ENCODE results near the gene SLC35B2.
A peak's percentile ranks its signal among the peaks of the same experiment; 100 is the strongest.

SLC35B2 gene

DNA sequence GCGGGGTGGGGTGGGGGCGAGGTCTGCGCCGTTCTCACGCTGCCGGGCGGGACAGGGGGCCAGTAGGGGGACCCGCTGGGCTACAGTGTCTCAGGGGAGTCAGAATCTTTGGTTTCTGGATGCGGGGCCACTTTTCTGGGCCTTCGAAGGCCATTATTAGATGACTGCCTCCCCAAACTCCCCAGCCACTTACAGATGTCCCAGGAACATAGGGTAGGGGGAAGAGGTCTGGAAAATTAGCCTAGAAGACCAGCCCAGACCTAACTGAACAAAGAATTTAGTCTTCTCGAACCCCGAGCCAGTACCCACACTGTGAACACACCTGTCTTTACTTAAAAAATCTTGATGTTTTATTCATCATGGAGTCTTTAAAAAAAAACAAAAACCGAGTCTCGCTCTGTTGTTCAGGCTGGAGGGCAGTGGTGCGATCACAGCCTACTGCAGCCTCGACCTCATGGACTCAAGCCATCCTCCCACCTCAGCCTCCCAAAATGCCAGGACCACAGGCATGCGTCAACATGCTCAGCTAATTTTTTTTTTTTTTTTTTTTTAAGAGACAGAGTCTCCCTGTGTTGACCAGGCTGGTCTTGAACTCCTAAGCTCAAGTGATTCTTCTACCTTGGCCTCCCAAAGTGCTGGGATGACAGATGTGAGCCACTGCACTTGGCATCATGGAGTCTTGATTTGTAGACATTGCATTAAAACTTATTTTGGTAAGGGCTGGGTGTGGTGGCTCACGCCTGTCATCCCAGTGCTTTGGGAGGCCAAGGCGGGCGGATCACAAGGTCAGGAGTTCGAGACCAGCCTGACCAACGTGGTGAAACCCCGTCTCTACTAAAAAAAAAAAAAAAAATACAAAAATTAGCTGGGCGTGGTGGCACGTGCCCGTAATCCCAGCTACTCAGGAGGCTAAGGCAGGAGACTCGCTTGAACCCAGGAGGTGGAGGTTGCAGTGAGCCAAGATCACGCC lies 37.2 kb downstream of the SLC35B2 start:
- DNase-seq, result no peak

DNA sequence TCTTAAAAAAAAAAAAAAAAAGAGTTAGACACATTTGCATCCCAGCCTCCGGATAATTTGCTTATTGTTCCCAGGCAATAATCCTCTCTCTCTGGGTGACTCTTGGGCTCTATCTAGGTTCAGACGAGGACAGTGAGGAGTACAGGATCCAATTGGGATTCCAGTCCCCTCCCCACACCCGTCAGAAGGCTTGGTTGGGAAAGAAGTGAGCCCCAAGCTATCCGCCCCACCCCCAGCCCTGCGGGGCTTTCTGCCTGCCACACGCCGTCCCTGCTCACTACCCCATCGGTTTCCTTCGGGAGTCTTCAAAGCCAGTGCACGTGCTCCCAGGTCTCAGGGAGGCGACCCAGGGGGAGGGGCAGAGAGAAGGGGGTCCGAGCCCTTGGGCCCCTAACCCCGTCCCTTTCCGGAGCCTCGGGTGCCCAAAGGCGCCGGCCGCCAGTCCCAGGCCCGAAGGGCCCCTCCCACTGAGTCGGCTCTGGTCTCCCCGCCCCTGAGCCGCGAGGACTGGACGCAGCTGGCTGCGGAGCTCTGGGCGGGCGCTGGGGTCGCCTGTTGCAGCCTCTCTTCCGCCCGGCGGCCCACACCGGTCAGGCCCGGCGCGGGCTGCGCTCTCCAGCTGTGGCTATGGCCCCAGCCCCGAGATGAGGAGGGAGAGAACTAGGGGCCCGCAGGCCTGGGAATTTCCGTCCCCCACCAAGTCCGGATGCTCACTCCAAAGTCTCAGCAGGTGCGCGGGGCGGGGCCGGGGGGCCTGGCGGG lies 38.1 kb downstream of the SLC35B2 start:
- peak; percentile 94 for DNase-seq

DNA sequence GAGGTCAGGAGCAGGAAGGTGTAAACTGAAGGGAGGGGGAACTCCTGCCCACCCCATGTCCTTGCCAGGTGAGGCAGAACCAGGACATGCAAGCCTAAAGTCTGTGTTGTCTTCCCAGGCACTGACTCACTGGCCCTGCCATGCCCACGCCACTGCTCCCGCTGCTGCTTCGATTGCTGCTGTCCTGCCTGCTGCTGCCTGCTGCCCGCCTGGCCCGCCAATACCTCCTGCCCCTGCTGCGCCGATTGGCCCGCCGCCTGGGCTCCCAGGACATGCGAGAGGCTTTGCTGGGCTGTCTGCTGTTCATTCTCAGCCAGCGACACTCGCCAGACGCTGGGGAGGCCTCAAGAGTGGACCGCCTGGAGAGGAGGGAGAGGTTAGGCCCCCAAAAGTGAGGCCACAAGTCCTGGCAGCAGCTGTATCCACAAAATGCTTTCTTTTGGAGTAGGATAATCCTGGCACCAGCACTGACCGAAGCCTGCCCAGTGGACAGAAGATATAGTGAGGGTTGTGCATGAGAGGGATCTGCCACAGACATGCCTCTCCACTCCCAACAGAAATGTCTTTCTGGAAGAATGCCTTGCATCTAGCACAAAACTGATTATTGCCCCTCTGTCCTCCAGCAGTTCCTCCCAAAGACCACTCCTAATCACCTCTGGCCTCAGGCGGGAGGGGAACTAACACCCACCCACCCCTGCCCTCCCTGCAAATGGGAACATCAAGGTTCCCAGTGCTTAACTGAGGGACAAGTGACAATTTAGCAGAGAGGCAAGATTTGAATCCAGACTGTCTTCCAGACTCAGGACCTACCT lies 39.8 kb downstream of the SLC35B2 start:
- no peak for DNase-seq

DNA sequence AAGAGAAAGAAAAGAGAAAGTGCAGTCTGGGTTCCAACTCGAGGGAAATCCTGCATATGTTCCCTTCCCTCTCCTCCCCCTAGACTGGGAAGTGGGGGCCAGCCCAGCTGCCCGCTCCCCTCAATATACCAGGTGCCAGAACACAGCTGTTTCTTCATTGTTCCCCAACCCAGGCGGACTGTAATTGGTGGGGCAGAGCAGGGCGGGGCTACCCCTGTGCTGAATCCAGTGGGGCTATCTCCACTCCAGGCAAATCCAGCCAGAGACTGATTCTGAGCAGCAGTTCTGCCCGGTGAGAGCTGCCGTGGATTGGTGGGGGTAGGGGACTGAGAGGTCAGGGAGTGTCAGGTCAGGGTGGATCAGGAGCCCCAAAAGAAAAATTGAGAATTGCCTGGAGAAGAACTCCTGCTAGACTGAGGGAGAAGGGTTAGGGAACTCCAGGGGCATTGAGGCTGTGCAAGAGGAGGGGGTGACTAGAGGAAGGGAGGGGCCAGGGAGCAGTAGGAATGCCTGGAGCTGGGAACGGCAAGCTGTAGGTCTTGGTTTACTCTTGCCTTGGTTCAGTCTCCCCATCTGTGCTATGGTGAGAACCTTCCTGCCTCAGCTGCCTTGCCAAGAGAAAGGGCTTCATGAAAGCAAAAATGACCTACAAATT lies 40.5 kb downstream of the SLC35B2 start, which contains the start of gene MYMX:
MYMX (plus strand) TSS at position 250 of the 655 bp plus-strand sequence. CDS start 546 bp downstream, outside the sequence.
- DNase-seq, result no peak

DNA sequence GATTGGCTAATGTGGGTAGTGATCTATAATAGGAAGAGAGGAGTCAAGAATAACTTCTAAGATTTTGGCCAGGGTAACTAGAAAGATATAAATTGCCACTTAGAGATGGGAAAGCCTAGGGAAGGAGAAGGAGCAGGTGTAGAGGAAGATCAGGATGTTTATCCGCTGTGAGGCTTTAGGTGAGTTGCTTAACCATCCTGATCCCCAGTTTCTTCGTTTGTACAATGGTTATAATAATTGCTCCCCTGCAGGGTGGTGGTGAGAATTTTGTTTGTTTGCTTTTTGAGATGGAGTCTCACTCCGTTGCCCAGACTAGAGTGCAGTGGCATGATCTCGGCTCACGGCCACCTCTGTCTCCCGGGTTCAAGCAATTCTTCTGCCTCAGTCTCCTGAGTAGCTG lies 43.0 kb downstream of the SLC35B2 start:
- no peak for DNase-seq

DNA sequence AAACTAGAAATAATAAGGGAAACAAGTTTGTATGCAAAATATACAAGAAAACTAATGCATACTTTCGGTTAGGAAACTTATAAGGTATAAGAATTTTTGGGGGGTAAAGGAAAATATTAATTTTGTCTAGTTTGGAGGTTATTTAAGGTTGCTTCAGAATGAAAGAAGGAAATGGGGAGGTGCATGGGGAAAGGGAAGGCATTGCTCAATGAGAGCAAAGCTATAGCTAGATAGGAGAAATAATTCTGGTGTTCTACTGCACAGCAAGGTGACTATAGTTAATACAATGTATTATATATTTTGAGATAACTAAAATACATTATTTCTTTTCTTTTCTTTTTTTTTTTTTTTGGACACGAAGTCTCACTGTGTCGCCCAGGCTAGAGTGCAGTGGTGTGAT lies 46.0 kb downstream of the SLC35B2 start:
- DNase-seq, result no peak

DNA sequence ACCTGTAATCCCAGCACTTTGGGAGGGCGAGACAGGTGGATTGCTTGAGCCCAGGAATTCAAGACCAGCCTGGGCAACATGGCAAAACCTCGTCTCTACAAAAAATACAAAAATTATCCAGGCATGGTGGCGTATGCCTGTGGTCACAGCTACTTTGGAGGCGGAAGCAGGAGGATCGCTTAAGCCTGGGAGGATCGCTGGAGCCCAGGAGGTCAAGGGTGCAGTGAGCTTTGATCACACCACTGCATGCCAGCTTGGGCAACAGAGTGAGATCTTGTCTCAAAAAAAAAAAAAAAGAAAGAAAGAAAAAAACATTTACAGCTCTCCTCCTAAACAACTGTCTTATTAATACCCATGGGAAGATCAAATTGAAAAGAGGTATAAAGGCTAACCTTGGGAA lies 49.4 kb downstream of the SLC35B2 start:
- no peak for DNase-seq

All from NCI-H510A treated with DMSO at 0.1 percent for 48 hours (cell line).